Tibial artery (tissue), 4 donors: ENCODE data around the gene SORCS2.

Source experiments
- DNase-seq, 2 donors: peaks; one replicate each; pipeline ENCODE4 v3.0.0-alpha.2; 2019
- H3K27ac ChIP-seq, 2 donors: fragments of 200-600 bp; sonication (generic) in 1 of 2; 1 replicate in 1 of 2; 2 replicates in 1 of 2; pipeline ENCODE4 v1.5.1; 2018 to 2019; ENCODE audit warnings: mild to moderate bottlenecking in 1 of 2
- H3K27me3 ChIP-seq, 2 donors: fragments of 200-600 bp; sonication (generic) in 1 of 2; one replicate each; pipeline versions ENCODE4 v1.5.1 to v1.6.0; 2016 to 2019
- H3K36me3 ChIP-seq, 3 donors: fragments of 200-600 bp; sonication (generic) in 2 of 3; one replicate each; pipeline ENCODE4 v1.5.1; 2016 to 2019; ENCODE audit warnings: mild to moderate bottlenecking in 2 of 3
- H3K4me1 ChIP-seq, 4 donors: fragments of 200-600 bp; sonication (generic) in 2 of 4; 1 replicate in 3 of 4; 2 replicates in 1 of 4; pipeline ENCODE4 v1.5.1; 2016 to 2019
- H3K4me3 ChIP-seq, 2 donors: fragments of 200-600 bp; sonication (generic) in 1 of 2; 1 replicate in 1 of 2; 2 replicates in 1 of 2; pipeline ENCODE4 v1.5.1; 2018 to 2019; ENCODE audit warnings: mild to moderate bottlenecking in 2 of 2
- H3K9me3 ChIP-seq, 3 donors: fragments of 200-600 bp; sonication (generic) in 1 of 3; one replicate each; pipeline ENCODE4 v1.5.1; 2016 to 2019
- CTCF ChIP-seq, 2 experiments: fragments of 200-600 bp in 1 of 2; fragments of 450-650 bp in 1 of 2; IDR thresholded peaks; one replicate each; pipeline ENCODE4 v1.5.1; 2017 to 2019; ENCODE audit warnings: antibody characterized with exemption in 2 of 2, mild to moderate bottlenecking in 1 of 2, moderate library complexity in 1 of 2
- intact Hi-C: fragments of 100-400 bp; cut with DNase I; formaldehyde crosslinking; loops from one replicate; pipeline ENCODE4 v1.15.0; 2023; ENCODE audit warnings: low total_unique reads

The SORCS2 gene

GRCh38 chr4:7723625-7724024, 531.3 kb downstream of the SORCS2 start:
- Histone ChIP-seq H3K4me1 (peaks cover 0 to 6% (median 2%) of the 10 kb centered on the region in 4 donors), H3K27me3 (peaks cover 0 to 9% of the 10 kb centered on the region in 2 donors), H3K27ac (no peak overlapping the region), H3K9me3 (no peaks in the 10 kb centered on the region), H3K36me3 (no peaks in the 10 kb centered on the region), H3K4me3 (no peak overlapping the region)
- intact Hi-C loops, result loop anchor here (10.0 kb wide), 1 partner anchor 389 kb away; no protein-coding TSS in a partner anchor
- DNase-seq, result no peak
- TF ChIP-seq CTCF (IDR thresholded peaks at IDR 0.05), result no peak

- DNase-seq, result no peak
- intact Hi-C loops, result loop anchor here (10.0 kb wide), 1 partner anchor 391 kb away; no protein-coding TSS in a partner anchor
- Histone ChIP-seq H3K4me1 (no peaks in the 10 kb centered on the region), H3K9me3 (no peaks in the 10 kb centered on the region), H3K4me3 (no peak overlapping the region), H3K36me3 (no peaks in the 10 kb centered on the region), H3K27me3 (no peaks in the 10 kb centered on the region), H3K27ac (no peak overlapping the region)
- TF ChIP-seq CTCF (IDR thresholded peaks at IDR 0.05), result no peak
Measured at GRCh38 chr4:7725951-7726350, 533.6 kb downstream of the SORCS2 start.

GRCh38 chr4:7726665-7727413, 534.5 kb downstream of the SORCS2 start:
- H3K36me3 ChIP-seq, result no peaks in the 10 kb centered on the region
- H3K4me3 ChIP-seq, result no peak overlapping the region
- H3K9me3 ChIP-seq, result no peaks in the 10 kb centered on the region
- DNase-seq, result no peak
- no peaks in the 10 kb centered on the region for H3K4me1 ChIP-seq
- no peak for TF ChIP-seq CTCF (IDR thresholded peaks at IDR 0.05)
- intact Hi-C loops, result loop anchor here (10.0 kb wide), 1 partner anchor 392 kb away; no protein-coding TSS in a partner anchor
- H3K27me3 ChIP-seq, result no peaks in the 10 kb centered on the region
- H3K27ac ChIP-seq, result no peak overlapping the region

GRCh38 chr4:7727749-7728148, 535.4 kb downstream of the SORCS2 start:
- intact Hi-C loops, result loop anchor here (10.0 kb wide), 1 partner anchor 393 kb away; no protein-coding TSS in a partner anchor
- H3K4me1 ChIP-seq, result no peaks in the 10 kb centered on the region
- no peak for TF ChIP-seq CTCF (IDR thresholded peaks at IDR 0.05)

GRCh38 chr4:7731437-7731836, 539.1 kb downstream of the SORCS2 start:
- Histone ChIP-seq H3K27ac (no peak overlapping the region), H3K27me3 (no peaks in the 10 kb centered on the region), H3K36me3 (no peaks in the 10 kb centered on the region), H3K4me3 (no peak overlapping the region), H3K4me1 (no peaks in the 10 kb centered on the region), H3K9me3 (no peaks in the 10 kb centered on the region)
- no peak for DNase-seq
- intact Hi-C loops, result no loop called here
- no peak for TF ChIP-seq CTCF (IDR thresholded peaks at IDR 0.05)

More at GRCh38 chr4:7727749-7728148, 535.4 kb downstream of the SORCS2 start:
- no peaks in the 10 kb centered on the region for H3K27me3 ChIP-seq
- no peaks in the 10 kb centered on the region for H3K9me3 ChIP-seq
- no peaks in the 10 kb centered on the region for H3K36me3 ChIP-seq
- DNase-seq, result no peak
- H3K27ac ChIP-seq, result no peak overlapping the region
- H3K4me3 ChIP-seq, result no peak overlapping the region
